PFSK-1 (cell line): ENCODE results near the gene TMEM190.

Experiments
- REST ChIP-seq, 2 experiments: IDR thresholded peaks; 2 replicates each; pipeline versions ENCODE4 v1.6.1 to v1.8.0; 2011 to 2012; ENCODE audit warnings: low read depth in 2 of 2, low read length in 2 of 2, control low read depth in 1 of 2, inconsistent platforms in 1 of 2, mild to moderate bottlenecking in 1 of 2, moderate library complexity in 1 of 2; ENCODE audit not compliant: insufficient read depth in 1 of 2
- TAF1 ChIP-seq: IDR thresholded peaks from 2 replicates; pipeline ENCODE4 v1.6.1; 2012; ENCODE audit warnings: low read length, control low read depth, borderline replicate concordance; ENCODE audit not compliant: insufficient read depth

GRCh38 chr19:55376241-55376933, at the start of gene TMEM190:
- no peak for TF ChIP-seq TAF1
- no peak for TF ChIP-seq REST (IDR thresholded peaks at IDR 0.05; ENCODE audit: insufficient read depth in 1 of 2, low read depth in 2 of 2, low read length in 2 of 2)
